HG03139 (cell line): Measurements from ENCODE around the gene KCNC2.

Source experiments
- ATAC-seq: cut with Tn5 transposase; IDR thresholded peaks from one replicate; pipeline ENCODE4 v1.9.1; 2021; ENCODE audit not compliant: unreplicated experiment

KCNC2 gene

GRCh38 chr12:75162845-75163244, 46.8 kb downstream of the KCNC2 start:
- no peak for ATAC-seq

- no peak for ATAC-seq
These were observed 48.2 kb downstream of the KCNC2 start for GRCh38 chr12:75161488-75161887.

- ATAC-seq: no peak
These were observed 52.3 kb downstream of the KCNC2 start for GRCh38 chr12:75157385-75157784.

- ATAC-seq: no peak
These were observed 53.7 kb downstream of the KCNC2 start for GRCh38 chr12:75155962-75156361.

- ATAC-seq: no peak
These were observed 55.3 kb downstream of the KCNC2 start for GRCh38 chr12:75154388-75154787.

DNA sequence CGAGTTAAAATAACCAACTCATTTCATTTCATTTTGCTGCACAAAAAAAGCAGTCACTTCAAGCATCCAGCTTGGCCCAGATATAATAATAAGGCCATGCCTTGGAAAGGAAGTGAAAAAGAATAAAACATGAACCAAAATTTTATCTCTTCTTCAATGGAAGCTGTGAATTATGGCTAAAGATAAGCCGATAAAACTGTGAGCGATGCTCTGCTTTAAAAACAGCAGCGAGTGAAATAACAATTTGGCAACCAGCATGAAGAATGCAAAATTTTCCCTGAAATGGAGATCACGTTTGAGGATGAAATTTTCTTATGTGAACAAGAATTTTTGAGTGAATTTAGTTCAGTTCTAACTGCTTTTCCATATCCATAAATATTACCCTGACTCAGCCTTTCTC, 70.4 kb downstream of the KCNC2 start:
- no peak for ATAC-seq

- no peak for ATAC-seq
These were observed 71.7 kb downstream of the KCNC2 start for GRCh38 chr12:75137896-75138295.

DNA sequence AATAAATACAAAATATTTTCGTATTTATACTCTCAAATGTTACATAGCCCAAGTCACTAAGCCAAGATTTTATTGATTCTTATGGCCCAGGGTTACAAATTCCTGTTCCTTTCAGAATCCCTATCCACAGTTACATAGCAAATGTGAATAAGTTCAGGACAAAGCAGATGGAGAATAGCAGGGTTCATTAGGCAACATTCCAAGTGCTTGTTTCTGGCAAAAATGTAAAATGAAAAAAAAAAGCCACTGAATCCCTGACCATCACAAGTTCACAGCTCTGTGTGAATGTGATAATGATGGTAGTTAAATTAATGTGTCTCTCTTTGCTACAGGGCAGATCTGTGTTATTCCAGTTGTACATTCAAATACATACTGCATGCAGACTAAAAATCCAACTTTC, 74.6 kb downstream of the KCNC2 start:
- no peak for ATAC-seq

DNA sequence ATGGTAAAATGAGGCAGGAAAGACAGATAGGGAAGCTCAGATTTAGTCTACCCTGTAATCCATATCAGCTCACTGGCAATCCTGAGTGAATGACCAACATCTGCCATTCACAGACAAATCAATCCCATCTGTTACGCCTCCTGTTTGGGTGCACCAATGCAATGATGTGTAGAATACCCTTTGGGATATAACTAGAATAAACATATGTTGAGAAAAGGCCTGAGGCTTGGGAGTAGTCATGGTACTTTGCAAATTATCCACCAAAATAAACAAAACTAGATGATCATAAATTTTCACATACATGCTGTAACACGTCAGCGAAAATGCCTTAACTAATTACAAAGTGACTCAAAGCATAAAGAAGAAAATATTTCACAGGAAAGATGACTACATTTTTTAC, 78.8 kb downstream of the KCNC2 start:
- no peak for ATAC-seq

- no peak for ATAC-seq
These were observed 80.4 kb downstream of the KCNC2 start for GRCh38 chr12:75129275-75129674.

GRCh38 chr12:75121036-75121705, 88.5 kb downstream of the KCNC2 start:
- no peak for ATAC-seq

- no peak for ATAC-seq
These were observed 89.3 kb downstream of the KCNC2 start for GRCh38 chr12:75120311-75120711.

DNA sequence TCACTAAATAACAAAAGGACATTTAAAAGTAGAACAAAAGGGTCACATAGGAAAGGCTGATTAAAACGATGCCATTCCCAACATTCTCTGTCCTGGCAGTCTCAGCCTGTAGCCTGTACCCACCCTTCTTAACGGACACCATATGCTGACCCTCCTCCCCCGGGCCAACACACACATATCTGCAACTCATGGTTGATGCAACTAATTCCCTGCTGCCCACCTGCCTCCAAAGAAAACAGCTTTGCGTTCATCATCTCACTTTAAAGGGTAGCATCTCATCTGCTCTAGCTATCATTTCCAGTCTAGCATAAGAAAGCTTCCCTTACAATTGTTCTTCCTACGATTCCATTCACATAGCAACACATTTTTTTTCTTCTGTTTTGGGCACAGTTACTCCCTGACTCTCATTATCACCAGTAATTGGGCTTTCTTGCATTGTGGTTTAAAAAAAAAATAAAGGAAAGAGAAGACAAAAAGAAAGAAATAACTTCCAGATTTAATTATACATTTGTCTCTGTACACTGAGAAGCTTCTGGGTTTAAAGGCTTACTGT, 92.9 kb downstream of the KCNC2 start:
- no peak for ATAC-seq

DNA sequence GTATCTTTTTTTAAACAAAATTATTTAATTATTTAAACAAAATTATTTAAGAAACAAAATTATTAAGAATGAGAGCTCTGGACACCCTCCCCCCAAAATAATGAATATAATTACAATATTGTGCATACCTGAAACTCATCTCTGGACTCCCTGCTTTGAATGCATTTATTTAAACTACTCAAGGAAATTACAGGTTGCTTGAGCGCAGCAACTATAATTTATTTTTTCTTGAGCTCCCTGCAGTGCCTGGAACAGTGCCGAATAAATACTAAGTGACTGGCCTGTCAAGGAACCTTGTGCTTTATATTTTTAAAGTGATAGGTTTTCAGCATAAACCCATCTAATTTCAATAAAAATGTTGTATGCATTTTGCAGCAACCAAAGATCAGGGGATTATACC, 93.9 kb downstream of the KCNC2 start:
- ATAC-seq: no peak

- no peak for ATAC-seq
These were observed 105.8 kb downstream of the KCNC2 start for GRCh38 chr12:75103822-75104221.

DNA sequence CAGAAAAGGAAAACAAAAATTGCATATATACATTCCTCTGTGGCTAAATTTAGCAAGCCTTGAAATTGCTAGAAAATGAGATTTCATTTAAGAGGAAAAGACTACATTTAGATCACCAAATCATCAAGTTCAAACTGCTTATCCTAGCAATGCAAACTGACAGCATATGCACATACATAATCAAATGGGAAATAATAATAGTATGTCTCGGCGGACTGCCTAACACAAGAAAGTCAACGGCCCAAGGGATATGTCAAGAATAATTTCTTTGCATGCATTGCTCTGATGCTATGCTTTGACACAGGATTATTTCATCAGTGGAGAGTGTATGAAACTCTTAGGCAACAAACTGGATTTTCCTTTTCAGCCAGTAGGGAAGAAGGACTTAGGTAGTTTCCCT, 107.9 kb downstream of the KCNC2 start:
- no peak for ATAC-seq

GRCh38 chr12:75099210-75099609, 110.4 kb downstream of the KCNC2 start:
- ATAC-seq: no peak

GRCh38 chr12:75097003-75097402, 112.6 kb downstream of the KCNC2 start:
- ATAC-seq: no peak

GRCh38 chr12:75087654-75088053, 122.0 kb downstream of the KCNC2 start:
- ATAC-seq: no peak

DNA sequence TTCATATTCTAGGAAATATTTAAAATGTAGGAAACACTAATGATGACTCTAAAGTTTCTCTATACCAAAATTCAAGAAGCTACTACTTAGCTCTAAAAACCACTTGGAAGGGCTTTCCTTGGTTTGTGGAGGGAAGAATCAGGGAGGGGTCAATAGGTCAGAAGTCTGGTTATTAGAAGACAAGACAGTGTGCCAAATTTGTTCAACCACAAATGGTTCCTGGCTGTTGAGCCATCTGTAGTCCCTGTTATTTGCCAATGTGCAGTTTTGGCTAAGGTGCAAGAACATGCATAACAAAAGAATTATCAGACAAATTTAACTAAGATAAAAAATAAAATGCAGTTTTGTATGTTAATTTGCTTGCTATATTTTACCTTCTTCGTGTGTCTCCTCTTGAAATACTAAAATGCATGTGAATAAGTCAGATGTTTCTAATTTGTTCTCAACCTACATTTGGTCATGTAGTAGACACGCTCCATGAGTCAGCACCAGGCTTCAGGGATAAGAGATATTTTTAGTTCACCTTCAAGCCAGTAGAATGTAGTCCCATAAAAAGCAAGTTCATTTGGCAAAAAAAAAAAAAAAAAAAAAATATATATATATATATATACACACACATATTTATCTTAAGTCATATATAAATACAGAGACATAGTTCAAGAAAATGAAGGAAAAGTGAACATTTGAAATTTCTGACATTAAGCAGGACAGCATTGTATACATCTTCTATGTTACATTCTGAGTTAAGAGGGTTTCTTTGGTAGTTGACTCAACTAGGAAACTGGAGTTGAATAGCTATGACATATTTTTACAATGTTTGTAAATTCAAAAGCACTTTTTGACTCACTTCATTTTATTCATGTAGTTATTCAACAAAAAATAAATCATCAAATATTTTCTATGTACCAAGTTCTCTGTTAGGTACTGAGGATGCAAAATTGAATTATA, 123.3 kb downstream of the KCNC2 start:
- ATAC-seq: no peak

DNA sequence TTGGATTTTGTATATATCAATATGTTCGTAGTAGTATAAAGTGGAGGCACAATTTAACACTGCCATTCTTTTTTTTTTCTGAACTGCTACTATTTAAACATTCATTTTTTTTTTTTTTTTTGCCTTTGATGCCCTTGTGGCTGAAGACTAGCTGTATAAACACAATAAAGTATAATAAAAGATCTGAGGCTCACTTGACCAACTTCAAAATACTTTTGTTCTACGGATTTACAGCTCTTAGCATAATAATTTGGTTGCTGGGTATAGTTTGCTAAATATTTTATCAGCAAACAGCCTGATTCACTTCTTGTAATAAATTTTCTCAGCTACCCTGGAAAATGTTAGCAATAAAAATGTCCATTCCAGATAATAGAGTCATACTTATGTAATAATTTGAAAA, 128.3 kb downstream of the KCNC2 start:
- ATAC-seq: no peak

DNA sequence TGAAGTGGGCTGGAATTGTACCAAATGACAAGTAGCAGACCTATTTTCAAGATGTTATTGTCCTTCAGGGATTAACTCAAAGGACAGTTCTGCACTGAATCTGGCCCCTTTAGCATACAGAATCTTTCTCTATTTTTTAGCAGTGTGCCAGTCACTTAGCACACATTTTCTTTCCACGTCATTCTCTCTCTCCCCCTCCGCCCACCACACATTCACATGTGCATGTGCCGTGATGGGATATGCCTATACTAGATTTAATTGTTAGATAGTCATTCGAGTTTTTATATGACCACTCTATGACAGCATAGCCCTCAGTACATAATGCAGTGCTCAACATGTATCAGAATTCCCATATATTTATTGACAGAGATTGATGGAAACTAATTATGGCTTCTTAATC, 129.1 kb downstream of the KCNC2 start:
- ATAC-seq: no peak
